ENCODE measurements around the gene ANO8.

ANO8 gene

GRCh38 chr19:17358395-17358794 lies 23.7 kb upstream of the ANO8 start:
- H3K4me1 ChIP-seq (ENCODE audit: control insufficient read depth, insufficient read depth, low read length), result no peaks in the 10 kb centered on the region
- no peaks in the 10 kb centered on the region for H3K36me3 ChIP-seq (ENCODE audit: control insufficient read depth, insufficient read depth, low read length)
- H3K27me3 ChIP-seq (ENCODE audit: control insufficient read depth, insufficient read depth, low read length), result peaks cover 1% of the 10 kb centered on the region
- H3K9ac ChIP-seq (ENCODE audit: low read length), result no peak overlapping the region
- no peak overlapping the region for H3K27ac ChIP-seq (ENCODE audit: low read depth, low read length)
- no peak overlapping the region for H3K4me3 ChIP-seq (ENCODE audit: low read length)

DNA sequence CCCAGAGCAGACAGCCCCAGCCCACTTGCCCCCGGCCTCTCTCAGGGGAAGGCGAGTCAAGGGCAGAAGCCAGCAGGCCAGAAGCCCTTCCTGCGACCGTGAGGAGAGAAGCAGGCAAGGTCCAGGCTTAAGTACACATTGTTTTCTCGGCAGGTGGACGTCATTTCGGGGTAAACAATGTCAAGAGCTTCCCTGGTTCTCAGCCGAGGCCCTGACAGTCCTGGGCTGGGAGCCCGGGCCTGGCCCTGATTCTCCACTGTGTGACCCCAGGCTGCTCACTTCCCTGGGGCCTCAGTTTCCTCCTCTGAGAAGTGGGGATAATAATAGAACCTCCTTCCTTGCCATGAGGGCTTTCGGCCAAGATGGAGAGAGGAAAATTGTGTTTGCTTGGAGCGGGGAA lies 23.1 kb upstream of the ANO8 start:
- Histone ChIP-seq H3K27ac (ENCODE audit: low read depth, low read length) (no peak overlapping the region), H3K36me3 (ENCODE audit: control insufficient read depth, insufficient read depth, low read length) (no peaks in the 10 kb centered on the region)

DNA sequence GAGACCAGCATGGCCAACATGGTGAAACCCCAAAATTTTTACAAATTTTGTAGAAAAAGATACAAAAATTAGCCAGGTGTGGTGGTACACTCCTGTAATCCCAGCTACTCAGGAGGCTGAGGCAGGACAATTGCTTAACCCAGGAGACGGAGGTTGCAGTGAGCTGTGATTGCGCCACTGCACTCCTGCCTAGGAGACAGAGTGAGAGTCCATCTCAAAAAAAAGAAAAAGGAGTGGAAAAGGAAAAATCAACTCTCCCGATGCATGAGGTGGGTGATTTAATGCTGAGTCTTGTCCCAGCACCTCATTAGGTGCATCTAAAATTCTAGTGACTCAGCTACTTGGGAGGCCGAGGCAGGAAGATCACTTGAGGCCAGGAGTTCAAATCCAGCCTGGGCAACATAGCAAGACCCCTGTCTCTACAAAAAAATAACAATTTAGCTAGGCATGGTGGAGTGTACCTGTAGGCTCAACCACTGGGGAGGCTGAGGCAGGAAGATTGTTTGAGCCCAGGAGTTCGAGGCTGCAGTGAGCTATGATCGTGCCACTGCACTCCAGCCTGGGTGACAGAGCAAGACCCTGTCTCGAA lies 22.5 kb upstream of the ANO8 start:
- Histone ChIP-seq H3K27ac (ENCODE audit: low read depth, low read length) (no peak overlapping the region), H3K27me3 (ENCODE audit: control insufficient read depth, insufficient read depth, low read length) (peaks cover 3% of the 10 kb centered on the region), H3K36me3 (ENCODE audit: control insufficient read depth, insufficient read depth, low read length) (no peaks in the 10 kb centered on the region), H3K4me3 (ENCODE audit: low read length) (no peak overlapping the region), H3K9ac (ENCODE audit: low read length) (no peak overlapping the region), H3K4me1 (ENCODE audit: control insufficient read depth, insufficient read depth, low read length) (no peaks in the 10 kb centered on the region)

More for the DNA sequence above, 23.1 kb upstream of the ANO8 start:
- Histone ChIP-seq H3K27me3 (ENCODE audit: control insufficient read depth, insufficient read depth, low read length) (peaks cover 3% of the 10 kb centered on the region), H3K9ac (ENCODE audit: low read length) (no peak overlapping the region), H3K4me3 (ENCODE audit: low read length) (no peak overlapping the region), H3K4me1 (ENCODE audit: control insufficient read depth, insufficient read depth, low read length) (no peaks in the 10 kb centered on the region)

DNA sequence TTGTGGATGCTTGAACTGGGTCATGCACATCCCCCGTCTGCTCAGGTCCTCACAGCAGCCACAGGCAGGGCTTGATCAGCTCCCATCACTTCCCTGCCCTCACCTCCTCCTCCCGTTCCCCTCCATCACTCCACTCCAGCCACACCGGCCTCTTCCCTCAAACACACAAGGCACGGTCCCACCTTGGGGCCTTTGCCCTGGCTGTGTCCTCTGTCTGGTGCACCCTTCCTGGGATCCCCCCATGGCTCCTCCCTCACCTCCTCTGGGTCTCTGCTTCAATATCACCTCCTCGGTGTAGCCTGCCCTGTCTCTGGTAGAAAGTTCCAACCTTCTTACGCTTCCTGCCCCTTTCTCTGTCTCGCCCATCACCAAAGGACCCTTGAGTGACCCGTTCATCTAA lies 18.7 kb upstream of the ANO8 start:
- Histone ChIP-seq H3K9ac (ENCODE audit: low read length) (no peak overlapping the region), H3K36me3 (ENCODE audit: control insufficient read depth, insufficient read depth, low read length) (no peaks in the 10 kb centered on the region), H3K27me3 (ENCODE audit: control insufficient read depth, insufficient read depth, low read length) (peaks cover 8% of the 10 kb centered on the region), H3K4me3 (ENCODE audit: low read length) (no peak overlapping the region), H3K27ac (ENCODE audit: low read depth, low read length) (no peak overlapping the region), H3K4me1 (ENCODE audit: control insufficient read depth, insufficient read depth, low read length) (no peaks in the 10 kb centered on the region)

DNA sequence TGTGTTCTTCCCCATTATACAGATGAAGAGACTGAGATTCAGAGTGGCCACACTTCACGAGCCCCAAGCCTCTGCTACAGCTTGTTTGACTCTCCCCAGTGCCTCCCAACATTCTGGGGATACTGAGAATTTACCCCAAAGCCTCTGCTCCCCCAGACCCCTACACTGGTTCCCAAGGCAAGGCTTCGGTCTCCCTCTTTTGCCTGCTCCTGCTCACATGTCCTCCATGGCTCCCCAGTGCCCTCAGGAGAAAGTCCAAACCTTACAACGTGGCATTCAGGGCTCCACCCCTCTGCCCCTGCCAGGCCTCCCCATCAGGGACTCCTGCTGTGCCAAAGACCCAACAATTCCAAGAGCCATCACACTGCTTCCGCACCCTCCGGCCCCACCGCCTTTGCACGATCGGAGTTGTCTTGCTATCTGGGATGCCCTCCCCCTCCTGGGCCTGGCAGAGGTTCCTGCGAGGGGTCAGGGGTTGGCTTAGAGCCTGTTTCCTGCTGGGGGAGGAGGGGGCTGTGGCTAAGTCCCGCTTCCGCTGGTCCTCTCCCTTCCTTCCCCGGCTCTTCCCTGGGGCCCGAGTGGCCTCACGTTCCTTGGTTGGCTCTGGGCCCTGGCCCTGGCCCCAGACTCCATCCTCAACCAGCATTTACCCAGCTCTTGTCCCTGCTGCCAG lies 18.1 kb upstream of the ANO8 start:
- Histone ChIP-seq H3K9ac (ENCODE audit: low read length) (no peak overlapping the region), H3K27me3 (ENCODE audit: control insufficient read depth, insufficient read depth, low read length) (peaks cover 9% of the 10 kb centered on the region), H3K36me3 (ENCODE audit: control insufficient read depth, insufficient read depth, low read length) (no peaks in the 10 kb centered on the region), H3K4me3 (ENCODE audit: low read length) (no peak overlapping the region), H3K4me1 (ENCODE audit: control insufficient read depth, insufficient read depth, low read length) (no peaks in the 10 kb centered on the region), H3K27ac (ENCODE audit: low read depth, low read length) (no peak overlapping the region)

DNA sequence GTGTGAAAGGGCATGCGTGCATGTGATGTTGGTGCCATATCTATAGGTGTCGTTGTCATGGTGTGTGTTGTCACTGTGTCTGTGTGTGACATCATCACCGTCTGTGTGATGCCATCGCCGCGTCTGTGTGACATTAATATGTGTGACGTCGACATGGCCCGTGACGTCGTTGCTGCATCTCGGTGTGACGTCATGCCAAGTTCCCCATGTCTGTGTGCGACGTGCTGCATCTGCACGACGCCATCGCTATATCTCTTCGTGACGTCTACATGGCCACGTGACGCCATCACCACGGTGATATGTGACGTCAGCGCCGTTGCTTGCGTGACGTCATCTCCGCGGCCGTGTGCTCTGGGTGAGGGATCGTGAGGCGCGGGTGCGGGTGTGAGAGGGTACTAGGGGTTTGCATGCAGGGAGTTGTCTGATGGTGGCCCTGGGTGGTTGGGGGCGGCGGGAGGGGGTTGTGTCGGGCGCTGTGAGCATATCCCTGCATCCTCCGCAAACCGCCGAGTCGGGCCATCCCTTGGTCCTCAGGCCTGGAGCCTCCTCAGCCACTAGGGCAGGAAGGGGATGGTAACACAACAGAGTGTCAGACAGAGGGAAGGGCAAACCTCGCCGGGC lies 17.3 kb upstream of the ANO8 start:
- no peak overlapping the region for H3K9ac ChIP-seq (ENCODE audit: low read length)
- no peaks in the 10 kb centered on the region for H3K4me1 ChIP-seq (ENCODE audit: control insufficient read depth, insufficient read depth, low read length)
- H3K27me3 ChIP-seq (ENCODE audit: control insufficient read depth, insufficient read depth, low read length), result peaks cover 9% of the 10 kb centered on the region
- H3K27ac ChIP-seq (ENCODE audit: low read depth, low read length), result no peak overlapping the region
- no peaks in the 10 kb centered on the region for H3K36me3 ChIP-seq (ENCODE audit: control insufficient read depth, insufficient read depth, low read length)
- no peak overlapping the region for H3K4me3 ChIP-seq (ENCODE audit: low read length)

- peaks cover 9% of the 10 kb centered on the region for H3K27me3 ChIP-seq (ENCODE audit: control insufficient read depth, insufficient read depth, low read length)
- no peak overlapping the region for H3K4me3 ChIP-seq (ENCODE audit: low read length)
- H3K27ac ChIP-seq (ENCODE audit: low read depth, low read length), result no peak overlapping the region
- H3K9ac ChIP-seq (ENCODE audit: low read length), result no peak overlapping the region
- no peaks in the 10 kb centered on the region for H3K36me3 ChIP-seq (ENCODE audit: control insufficient read depth, insufficient read depth, low read length)
- H3K4me1 ChIP-seq (ENCODE audit: control insufficient read depth, insufficient read depth, low read length), result peaks cover 3% of the 10 kb centered on the region
Observed at GRCh38 chr19:17348700-17349099, 14.0 kb upstream of the ANO8 start.

DNA sequence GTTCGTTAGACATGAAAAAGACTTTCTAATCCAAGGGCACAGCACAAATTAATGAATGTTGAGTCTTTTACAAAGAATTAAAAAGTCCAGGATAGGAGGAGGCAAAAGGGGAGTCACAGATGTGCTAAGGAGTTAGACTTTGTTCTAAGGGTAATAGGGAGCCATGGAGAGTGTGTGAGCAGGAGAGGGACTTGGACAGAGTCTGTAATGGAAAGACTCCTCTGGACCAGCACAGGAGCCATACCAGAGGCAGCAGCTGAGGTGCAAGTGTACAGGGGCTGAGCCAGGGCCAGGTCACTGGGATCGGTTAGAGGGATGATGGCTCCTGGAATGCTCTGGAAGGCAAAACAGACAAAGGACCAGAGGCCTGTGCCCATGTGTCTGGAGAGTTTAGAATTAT lies 13.2 kb upstream of the ANO8 start:
- no peak overlapping the region for H3K4me3 ChIP-seq (ENCODE audit: low read length)
- H3K4me1 ChIP-seq (ENCODE audit: control insufficient read depth, insufficient read depth, low read length), result peaks cover 3% of the 10 kb centered on the region

GRCh38 chr19:17347361-17347760 lies 12.7 kb upstream of the ANO8 start:
- no peak overlapping the region for H3K9ac ChIP-seq (ENCODE audit: low read length)
- H3K27me3 ChIP-seq (ENCODE audit: control insufficient read depth, insufficient read depth, low read length), result peaks cover 6% of the 10 kb centered on the region
- no peak overlapping the region for H3K4me3 ChIP-seq (ENCODE audit: low read length)
- no peaks in the 10 kb centered on the region for H3K36me3 ChIP-seq (ENCODE audit: control insufficient read depth, insufficient read depth, low read length)
- H3K4me1 ChIP-seq (ENCODE audit: control insufficient read depth, insufficient read depth, low read length), result peaks cover 3% of the 10 kb centered on the region
- no peak overlapping the region for H3K27ac ChIP-seq (ENCODE audit: low read depth, low read length)

More for the DNA sequence above, 13.2 kb upstream of the ANO8 start:
- Histone ChIP-seq H3K27me3 (ENCODE audit: control insufficient read depth, insufficient read depth, low read length) (peaks cover 6% of the 10 kb centered on the region), H3K36me3 (ENCODE audit: control insufficient read depth, insufficient read depth, low read length) (no peaks in the 10 kb centered on the region), H3K9ac (ENCODE audit: low read length) (no peak overlapping the region), H3K27ac (ENCODE audit: low read depth, low read length) (no peak overlapping the region)

- Histone ChIP-seq H3K36me3 (ENCODE audit: control insufficient read depth, insufficient read depth, low read length) (no peaks in the 10 kb centered on the region), H3K27me3 (ENCODE audit: control insufficient read depth, insufficient read depth, low read length) (peaks cover 6% of the 10 kb centered on the region), H3K4me3 (ENCODE audit: low read length) (no peak overlapping the region), H3K4me1 (ENCODE audit: control insufficient read depth, insufficient read depth, low read length) (peaks cover 3% of the 10 kb centered on the region), H3K9ac (ENCODE audit: low read length) (no peak overlapping the region), H3K27ac (ENCODE audit: low read depth, low read length) (no peak overlapping the region)
Observed at GRCh38 chr19:17346109-17346671, 11.5 kb upstream of the ANO8 start.

- no peaks in the 10 kb centered on the region for H3K36me3 ChIP-seq (ENCODE audit: control insufficient read depth, insufficient read depth, low read length)
- no peak overlapping the region for H3K9ac ChIP-seq (ENCODE audit: low read length)
- no peak overlapping the region for H3K27ac ChIP-seq (ENCODE audit: low read depth, low read length)
- H3K27me3 ChIP-seq (ENCODE audit: control insufficient read depth, insufficient read depth, low read length), result no peaks in the 10 kb centered on the region
- no peak overlapping the region for H3K4me3 ChIP-seq (ENCODE audit: low read length)
- H3K4me1 ChIP-seq (ENCODE audit: control insufficient read depth, insufficient read depth, low read length), result peaks cover 10% of the 10 kb centered on the region
Observed at GRCh38 chr19:17341845-17342244, 7.2 kb upstream of the ANO8 start.

DNA sequence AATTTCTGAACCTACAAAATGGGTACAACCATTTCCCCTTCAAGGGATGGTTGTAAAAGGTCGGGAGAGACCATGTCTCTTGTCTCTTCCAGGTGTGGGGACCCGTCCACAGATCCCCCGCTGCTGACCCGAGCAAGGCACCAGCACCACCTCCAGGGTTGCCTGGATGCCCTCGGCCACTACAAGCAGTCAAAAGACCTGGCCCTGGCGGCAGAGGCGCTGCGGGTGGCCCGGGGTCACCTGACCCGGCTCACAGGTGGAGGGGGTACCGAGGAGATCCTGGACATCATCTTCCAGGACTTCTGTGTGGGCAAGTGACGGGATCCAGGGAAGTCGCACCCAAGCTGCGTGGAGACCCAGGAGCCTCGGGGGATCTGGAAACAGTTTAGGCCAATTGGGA lies 6.7 kb upstream of the ANO8 start:
- Histone ChIP-seq H3K9ac (ENCODE audit: low read length) (no peak overlapping the region), H3K4me1 (ENCODE audit: control insufficient read depth, insufficient read depth, low read length) (peaks cover 10% of the 10 kb centered on the region), H3K27ac (ENCODE audit: low read depth, low read length) (no peak overlapping the region), H3K4me3 (ENCODE audit: low read length) (no peak overlapping the region), H3K36me3 (ENCODE audit: control insufficient read depth, insufficient read depth, low read length) (no peaks in the 10 kb centered on the region), H3K27me3 (ENCODE audit: control insufficient read depth, insufficient read depth, low read length) (no peaks in the 10 kb centered on the region)

Measured in rectal smooth muscle tissue (tissue), 1 donor.